H7 (cell line): ENCODE results near the gene TMPRSS9. TPM values are rescaled to one million over a fixed set of nuclear protein-coding genes. Genes with fewer than 3 reads are reported as not detected.
A peak's percentile ranks its signal among the peaks of the same experiment; 100 is the strongest.

ENCODE experiments used
- DNase-seq: peaks from one replicate; pipeline ENCODE4 v3.0.0; 2012
- H3K27me3 ChIP-seq: 2 replicates; pipeline ENCODE4 v1.6.0; 2011; ENCODE audit warnings: mild to moderate bottlenecking, low read length; ENCODE audit not compliant: control insufficient read depth, insufficient read depth
- H3K36me3 ChIP-seq: replicated peaks from 2 replicates; pipeline ENCODE4 v1.5.1; 2011; ENCODE audit warnings: low read length; ENCODE audit not compliant: control insufficient read depth, insufficient read depth
- H3K4me3 ChIP-seq: 2 replicates; pipeline ENCODE4 v1.5.1; 2011; ENCODE audit warnings: low read depth, mild to moderate bottlenecking, control low read depth, low read length, moderate library complexity; ENCODE audit not compliant: insufficient read depth
- total RNA-seq: library from RNA; depleted of rRNA; stranded (reverse); fragments of >200 nt; shearing (Covaris generic); gene quantifications from 2 replicates; pipeline ENCODE4 v1.2.3, GENCODE V29; 2014; rRNA removed

TMPRSS9 gene
- 0.48 TPM in 1 of 2 replicates, not detected in the other for total RNA-seq

DNA sequence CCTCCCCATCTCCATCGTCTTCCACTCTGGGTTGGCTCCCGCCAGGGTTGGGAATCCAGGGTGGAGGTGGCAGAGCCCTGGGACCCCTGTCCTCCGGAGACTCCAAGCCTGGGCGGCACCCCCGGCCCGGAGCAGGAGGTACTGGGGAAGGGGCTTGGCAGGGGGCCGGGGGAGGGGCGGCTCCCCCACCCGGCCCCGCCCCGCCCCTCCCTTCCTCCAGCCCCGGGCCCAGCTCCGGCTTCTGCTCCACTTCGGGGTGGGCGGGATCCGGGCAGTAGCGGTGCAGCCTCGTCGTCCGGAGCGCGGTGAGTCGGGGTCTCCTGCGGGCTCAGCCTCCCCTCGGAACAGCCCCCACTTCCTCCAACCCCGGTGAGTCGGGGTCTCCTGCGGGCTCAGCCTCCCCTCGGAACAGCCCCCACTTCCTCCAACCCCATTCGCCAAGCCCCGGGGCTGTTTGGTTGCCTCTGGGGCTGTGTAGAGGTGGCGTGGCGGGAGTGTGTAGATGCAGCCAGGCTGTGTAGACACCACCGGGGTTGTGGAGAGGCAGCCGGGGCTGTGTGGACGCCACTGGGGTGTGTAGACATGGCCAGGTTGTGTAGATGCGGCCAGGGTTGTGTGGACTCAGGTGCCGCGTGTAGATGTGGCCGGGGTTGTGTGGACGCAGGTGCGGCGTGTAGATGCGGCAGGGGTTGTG is at the start of gene TMPRSS9:
TSS of gene TMPRSS9 (plus strand) at position 274 of the 694 bp plus-strand sequence. CDS start 29,521 bp downstream, outside the sequence.
- Histone ChIP-seq H3K27me3 (peaks cover 5% of the 10 kb centered on the region; the same call in 1 of the 2 replicates), H3K36me3 (no peaks in the 10 kb centered on the region), H3K4me3 (no peak within 1 kb of the TSS)
- peak; percentile 92 for DNase-seq

DNA sequence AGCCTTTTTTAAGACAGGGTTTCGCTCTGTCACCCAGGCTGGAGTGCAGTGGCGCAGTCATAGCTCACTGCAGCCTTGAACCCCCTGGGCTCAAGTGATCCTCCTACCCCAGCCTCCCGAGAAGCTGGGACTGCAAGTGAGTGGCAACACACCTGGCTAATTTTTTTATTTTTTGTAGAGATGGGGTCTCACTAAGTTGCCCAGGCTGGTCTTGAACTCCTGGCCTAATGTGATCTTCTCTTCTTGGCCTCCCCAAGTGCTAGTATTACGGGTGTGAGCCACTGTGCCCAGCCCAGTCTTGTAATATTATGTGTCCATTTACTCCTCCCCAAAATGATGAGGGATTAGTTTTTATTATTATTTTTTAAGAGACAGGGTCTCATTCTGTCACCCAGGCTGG is 49.0 kb upstream of the TMPRSS9 start:
- H3K4me3 ChIP-seq: no peak overlapping the region
- H3K36me3 ChIP-seq: no peaks in the 10 kb centered on the region
- no peak for DNase-seq
- peaks cover 14% of the 10 kb centered on the region for H3K27me3 ChIP-seq

DNA sequence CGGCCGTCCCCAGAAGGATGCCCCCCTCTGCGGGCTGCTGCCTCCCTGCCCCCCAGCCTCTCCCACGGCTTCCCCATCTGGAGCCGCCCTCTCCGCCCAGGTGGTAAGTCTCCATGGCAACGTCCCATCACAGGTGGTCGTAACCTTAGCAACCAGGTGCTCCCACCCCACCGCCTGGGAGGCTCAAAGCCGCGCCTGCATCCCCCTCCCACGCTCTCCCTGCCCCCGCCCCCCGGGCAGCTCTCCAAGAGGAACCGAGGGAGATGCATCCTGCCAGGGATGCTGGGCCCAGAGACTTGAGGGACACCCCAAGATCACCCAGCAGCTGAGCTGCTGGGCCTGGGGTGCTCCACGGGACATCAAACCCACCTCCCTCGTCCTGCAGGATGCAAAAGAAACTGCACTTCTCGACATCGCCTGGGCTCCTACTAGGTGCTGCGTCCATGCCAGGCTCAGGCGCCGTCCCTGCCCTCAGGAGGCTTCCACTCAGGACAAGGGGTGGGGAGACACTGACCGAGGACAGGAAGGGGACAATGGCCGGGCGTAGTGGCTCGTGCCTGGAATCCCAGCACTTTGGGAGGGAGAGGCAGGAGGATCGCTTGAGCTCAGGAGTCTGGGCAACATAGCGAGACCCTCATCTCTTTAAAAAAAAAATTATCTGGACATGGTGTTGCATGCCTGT is 47.1 kb upstream of the TMPRSS9 start:
- DNase-seq: peak; percentile 93

DNA sequence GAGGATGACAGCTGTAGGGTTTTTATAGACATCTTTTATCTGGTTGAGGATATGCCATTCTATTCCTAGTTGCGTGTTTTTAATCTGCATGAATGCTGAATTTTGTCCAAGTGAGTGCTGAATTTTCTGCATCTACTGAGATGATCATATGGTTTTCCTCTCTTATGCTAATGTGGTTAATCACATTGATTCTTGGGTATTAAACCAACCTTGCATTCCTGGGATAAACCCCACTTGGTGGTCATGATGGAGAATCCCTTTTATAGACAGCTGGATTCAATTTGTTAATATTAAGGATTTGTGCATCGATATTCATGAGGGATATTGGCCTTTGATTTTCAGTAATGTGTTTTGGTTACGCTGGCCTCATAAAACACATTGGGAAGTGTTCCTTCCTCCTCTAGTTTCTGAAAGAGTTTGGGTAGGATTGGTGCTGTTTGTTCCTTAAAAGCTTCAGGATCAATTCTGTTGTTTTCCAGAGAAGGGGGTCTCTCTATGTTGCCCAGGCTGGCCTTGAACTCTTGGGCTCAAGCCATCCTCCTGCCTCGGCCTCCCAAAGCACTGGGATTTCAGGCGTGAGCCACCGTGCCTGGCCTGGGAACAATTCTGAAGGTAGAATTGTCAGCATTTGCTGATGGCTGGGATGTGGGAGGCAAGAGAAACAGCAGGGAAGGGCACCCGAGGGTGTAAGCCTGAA is 44.8 kb upstream of the TMPRSS9 start:
- Histone ChIP-seq H3K27me3 (no peaks in the 10 kb centered on the region), H3K4me3 (no peak overlapping the region), H3K36me3 (no peaks in the 10 kb centered on the region)
- no peak for DNase-seq

More for the DNA sequence above, 47.1 kb upstream of the TMPRSS9 start:
- Histone ChIP-seq H3K36me3 (no peaks in the 10 kb centered on the region), H3K4me3 (no peak overlapping the region), H3K27me3 (peaks cover 6% of the 10 kb centered on the region)

DNA sequence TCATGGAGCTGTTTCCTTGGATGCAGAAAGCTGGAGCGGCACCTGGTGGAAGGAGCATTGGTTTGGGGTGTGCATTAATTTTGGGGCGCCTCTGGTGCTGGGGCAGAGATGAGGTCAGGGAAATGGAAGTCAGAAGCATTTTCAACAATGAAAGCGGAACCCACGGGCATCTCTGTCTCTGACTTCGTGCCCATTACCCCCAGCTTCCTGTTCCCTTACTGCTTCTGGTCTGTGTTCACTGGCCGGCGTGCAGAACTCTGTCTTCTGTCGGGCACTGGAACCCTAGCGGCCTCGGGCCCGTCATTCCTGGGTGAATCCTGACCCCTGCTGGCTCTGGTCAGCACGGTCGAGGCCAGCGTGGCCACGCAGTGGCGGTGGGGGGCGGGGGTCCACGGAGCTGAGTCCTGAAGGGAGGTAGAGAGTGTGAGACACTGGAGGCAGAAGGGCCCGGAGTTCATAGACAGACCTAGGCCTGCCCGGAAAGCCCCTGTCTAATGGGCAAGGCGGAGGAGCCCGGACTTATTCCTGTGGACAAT is 44.2 kb upstream of the TMPRSS9 start:
- Histone ChIP-seq H3K4me3 (no peak overlapping the region), H3K36me3 (no peaks in the 10 kb centered on the region), H3K27me3 (no peaks in the 10 kb centered on the region)
- DNase-seq: peak; percentile 91

DNA sequence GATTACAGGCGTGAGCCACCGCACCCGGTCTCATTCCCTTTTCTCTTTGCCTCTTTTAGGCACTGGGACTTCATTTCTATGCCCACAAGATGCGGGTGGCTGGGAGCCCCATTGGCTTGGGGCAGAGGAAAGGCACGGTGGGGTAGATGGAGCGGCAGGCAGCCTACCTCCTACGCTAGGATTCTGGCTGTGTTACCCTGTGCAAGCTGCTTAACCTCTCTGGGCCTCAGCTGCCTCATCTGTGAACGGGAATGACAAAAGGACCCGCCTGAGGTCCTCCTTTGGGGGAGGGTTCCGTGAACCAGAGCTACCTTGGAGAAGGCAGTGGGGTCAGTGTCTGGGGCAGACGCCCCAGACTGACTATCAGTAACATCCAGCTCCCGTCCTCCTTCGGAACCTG is 42.8 kb upstream of the TMPRSS9 start:
- no peak for DNase-seq
- Histone ChIP-seq H3K36me3 (no peaks in the 10 kb centered on the region), H3K4me3 (no peak overlapping the region), H3K27me3 (no peaks in the 10 kb centered on the region)

DNA sequence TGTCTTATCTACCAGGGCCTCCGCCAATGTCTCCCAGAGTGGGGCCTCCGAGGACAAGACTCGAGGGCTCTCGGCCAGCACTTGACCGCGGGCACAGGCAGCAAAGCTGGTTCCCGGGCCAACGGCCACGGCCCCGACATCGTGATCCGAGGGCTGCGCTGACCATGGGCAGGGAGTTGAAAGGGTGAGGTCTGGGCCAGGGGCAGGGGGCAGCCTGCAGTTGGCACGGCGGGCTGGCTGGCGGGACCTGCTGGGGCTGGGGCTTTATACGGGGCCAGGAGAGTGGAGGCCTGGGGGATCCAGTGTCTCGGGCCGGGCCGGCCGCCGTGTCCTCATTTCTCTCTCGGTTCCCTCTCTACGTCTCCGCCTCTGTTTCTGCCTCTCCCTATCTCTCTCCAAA is 42.3 kb upstream of the TMPRSS9 start:
- no peaks in the 10 kb centered on the region for H3K36me3 ChIP-seq
- no peak overlapping the region for H3K4me3 ChIP-seq
- no peak for DNase-seq
- no peaks in the 10 kb centered on the region for H3K27me3 ChIP-seq

DNA sequence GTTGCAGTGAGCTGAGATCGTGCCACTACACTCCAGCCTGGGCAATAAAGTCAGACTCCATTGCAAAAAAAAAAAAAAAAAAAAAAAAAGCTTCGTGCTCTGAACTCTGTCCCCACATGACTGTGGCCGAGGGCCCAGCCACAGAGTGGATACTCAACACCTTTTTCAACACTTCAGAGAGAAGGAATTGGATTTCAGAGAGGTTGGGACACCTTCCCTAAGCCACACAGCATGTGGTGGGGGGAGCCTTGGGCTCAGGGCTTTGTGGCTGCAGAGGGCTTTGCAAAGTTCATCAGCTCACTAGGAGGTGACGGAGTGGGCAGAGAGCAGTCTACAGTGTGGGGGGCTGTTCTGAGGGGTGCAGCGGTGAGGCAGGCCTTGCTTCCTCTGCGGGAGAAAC is 41.1 kb upstream of the TMPRSS9 start:
- Histone ChIP-seq H3K36me3 (no peaks in the 10 kb centered on the region), H3K4me3 (no peak overlapping the region), H3K27me3 (no peaks in the 10 kb centered on the region)

DNA sequence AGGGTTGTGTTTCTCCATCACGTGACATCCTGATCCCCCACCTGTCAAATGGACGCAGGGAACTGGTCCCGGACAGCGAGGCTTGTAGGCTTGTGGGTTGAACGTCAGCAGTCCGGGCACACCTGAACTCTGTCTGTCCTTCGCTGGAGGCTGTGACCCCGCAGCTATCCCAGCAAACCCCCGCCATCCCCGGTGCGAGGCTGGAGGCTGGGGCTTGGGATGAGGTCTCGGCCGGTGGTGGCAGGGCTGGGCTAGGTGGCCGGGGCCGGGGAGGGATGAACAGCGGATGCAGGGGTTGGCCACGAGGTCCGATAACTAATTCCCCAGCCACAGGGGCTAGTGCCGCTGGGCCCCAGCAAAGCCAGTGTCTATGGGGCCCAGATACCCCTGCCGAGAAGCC is 40.5 kb upstream of the TMPRSS9 start:
- DNase-seq: no peak
- no peaks in the 10 kb centered on the region for H3K27me3 ChIP-seq
- H3K36me3 ChIP-seq: peaks cover under 1% of the 10 kb centered on the region
- H3K4me3 ChIP-seq: no peak overlapping the region

More for the DNA sequence above, 41.1 kb upstream of the TMPRSS9 start:
- DNase-seq: no peak

DNA sequence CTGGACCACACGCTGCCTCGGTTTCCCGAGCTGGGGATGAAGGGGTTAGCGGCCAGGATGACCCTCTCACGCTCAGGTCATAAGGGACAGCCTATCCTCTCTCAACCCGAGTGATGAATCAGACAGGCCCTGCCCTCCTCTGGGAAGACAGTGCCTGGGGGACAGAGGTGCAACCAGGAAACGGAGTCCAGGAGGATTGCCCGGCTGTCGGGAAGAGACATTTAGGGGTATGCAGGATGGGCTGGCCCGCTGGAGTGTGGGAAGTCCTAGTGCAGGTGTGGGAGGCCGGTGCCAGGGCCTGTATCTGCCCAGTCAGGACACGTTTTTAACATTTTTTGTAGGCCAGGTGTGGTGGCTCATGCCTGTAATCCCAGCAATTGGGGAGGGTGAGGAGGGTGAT is 40.0 kb upstream of the TMPRSS9 start:
- H3K36me3 ChIP-seq: peaks cover 5% of the 10 kb centered on the region
- no peak for DNase-seq
- H3K4me3 ChIP-seq: no peak overlapping the region
- H3K27me3 ChIP-seq: no peaks in the 10 kb centered on the region

DNA sequence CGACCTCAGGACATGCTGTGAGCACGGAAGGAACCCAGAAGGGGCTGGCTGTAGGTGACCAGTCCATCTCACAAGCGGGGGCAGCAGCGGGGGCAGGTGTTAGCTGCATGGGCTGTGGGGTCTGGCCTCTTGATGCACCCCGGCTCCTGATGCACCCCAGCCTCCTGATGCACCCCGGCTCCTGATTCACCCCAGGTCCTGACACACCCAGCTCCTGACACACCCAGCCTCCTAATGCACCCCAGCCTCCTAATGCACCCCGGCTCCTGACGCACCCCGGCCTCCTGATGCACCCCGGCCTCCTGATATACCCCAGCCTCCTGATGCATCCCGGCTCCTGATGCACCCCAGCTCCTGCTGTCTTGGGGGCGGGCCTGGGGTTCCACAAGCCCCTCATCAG is 39.1 kb upstream of the TMPRSS9 start:
- H3K27me3 ChIP-seq: no peaks in the 10 kb centered on the region
- peaks cover 8% of the 10 kb centered on the region for H3K36me3 ChIP-seq
- DNase-seq: no peak
- H3K4me3 ChIP-seq: no peak overlapping the region

DNA sequence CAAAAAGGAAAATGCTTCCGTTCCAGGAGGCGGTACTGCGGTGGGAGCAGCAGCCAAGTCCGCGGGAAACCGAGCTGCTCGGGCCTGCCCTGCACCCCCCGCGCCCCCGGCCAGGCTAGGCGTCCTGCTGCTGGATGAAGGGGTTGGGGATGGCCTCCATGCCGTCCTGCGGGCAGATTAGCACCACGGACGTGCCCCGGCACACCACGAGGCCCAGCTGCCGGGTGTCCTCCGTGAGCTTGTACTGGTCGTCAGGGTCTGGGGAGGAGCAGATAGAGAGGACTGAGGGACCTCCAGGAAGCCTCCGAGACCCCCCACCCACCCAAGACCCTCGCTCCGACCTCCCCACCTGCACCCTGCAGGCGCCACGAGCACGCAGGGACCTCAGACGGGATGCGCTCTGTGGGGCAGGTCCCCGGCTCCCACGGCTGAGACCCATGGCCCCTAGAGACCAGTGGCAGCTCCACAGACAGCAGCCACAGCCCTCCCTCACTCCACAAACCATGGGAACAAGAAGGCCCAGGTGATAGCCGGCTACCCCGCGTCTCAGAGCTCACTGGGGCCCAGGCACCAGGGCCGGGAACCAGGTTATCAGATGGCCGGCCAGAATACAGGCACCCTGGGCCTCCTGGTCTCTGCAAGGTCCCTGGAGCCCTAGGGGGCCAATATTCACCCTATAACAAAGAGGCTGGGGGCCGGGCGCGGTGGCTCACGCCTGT is 38.3 kb upstream of the TMPRSS9 start:
- peaks cover 9% of the 10 kb centered on the region for H3K36me3 ChIP-seq
- DNase-seq: no peak
- no peak overlapping the region for H3K4me3 ChIP-seq
- H3K27me3 ChIP-seq: no peaks in the 10 kb centered on the region

DNA sequence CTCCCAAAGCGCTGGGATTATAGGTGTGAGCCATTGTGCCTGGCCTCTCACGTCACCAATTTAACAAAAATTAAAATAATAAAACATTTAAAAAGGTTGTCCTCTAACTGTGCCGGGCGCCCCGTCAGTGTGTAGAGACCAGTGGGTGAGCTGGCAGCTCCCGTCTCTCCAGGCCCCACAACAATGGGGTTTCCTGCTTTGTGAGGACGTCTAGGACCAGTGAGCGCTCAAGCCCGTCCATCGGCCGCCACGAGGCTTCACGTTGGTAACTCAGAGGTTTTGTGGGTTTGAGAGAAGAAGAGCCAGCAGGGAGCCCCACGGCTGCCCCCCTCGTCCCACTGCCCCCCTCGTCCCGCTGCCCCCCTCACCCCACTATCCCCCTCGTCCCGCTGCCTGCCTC is 36.4 kb upstream of the TMPRSS9 start:
- no peak for DNase-seq
- Histone ChIP-seq H3K27me3 (no peaks in the 10 kb centered on the region), H3K36me3 (peaks cover 12% of the 10 kb centered on the region), H3K4me3 (no peak overlapping the region)

DNA sequence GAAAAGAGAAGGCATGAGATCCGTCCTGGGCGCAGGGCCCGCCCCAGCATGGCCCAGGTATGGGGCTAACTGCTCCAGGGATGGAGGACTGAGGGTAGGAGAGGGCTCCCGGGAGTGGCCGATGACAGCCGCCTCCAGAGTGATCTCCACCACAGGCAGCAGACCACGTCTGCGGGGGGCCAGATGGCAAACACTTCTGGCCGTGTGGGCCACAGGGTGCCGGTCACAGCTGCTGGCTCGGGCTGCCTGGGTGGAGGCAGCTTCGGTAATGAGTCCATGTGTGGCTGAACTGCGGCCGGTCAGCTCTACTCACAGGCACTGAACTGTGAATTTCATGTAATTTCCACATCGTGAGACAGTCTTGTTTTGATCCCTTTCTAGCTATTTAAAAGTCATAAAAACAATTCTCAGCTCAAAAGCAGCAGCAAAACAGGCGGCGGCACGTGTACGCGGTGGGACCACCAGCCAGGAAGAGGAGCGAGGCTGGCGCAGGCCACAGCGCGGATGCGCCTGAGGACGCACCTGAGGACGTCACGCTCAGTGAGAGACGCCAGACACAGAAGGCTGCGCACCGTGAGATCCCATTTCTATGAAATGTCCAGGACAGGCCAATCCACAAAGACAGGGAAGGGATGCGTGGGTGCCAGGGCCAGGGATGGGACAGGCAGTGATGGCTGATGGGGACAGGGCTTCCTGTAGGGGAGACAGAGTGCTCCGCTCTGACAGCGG is 35.7 kb upstream of the TMPRSS9 start:
- no peak for DNase-seq
- no peaks in the 10 kb centered on the region for H3K27me3 ChIP-seq
- peaks cover 12% of the 10 kb centered on the region for H3K36me3 ChIP-seq
- H3K4me3 ChIP-seq: no peak overlapping the region
